G401 (cell line): ENCODE results near the gene TERF2IP. TPM values are rescaled to one million over a fixed set of nuclear protein-coding genes. Genes with fewer than 3 reads are reported as not detected.
A peak's percentile ranks its signal among the peaks of the same experiment; 100 is the strongest.

ENCODE experiments used
- DNase-seq: peaks from one replicate; pipeline ENCODE4 v3.0.0-alpha.2; 2015; ENCODE audit warnings: low spot score
- in situ Hi-C: cut with HindIII; loops from 2 replicates; pipeline ENCODE4 v1.10.0; 2016; ENCODE audit warnings: low sequenced_read_pairs, mixed read lengths
- total RNA-seq: library from RNA; depleted of rRNA; stranded (reverse); fragments of >200 nt; shearing (Covaris generic); gene quantifications from 2 replicates; pipeline ENCODE4 v1.2.3, GENCODE V29; 2014; rRNA removed

Gene TERF2IP
- total RNA-seq, result 23.8 and 34.3 TPM in 2 replicates

GRCh38 chr16:75647492-75648264 lies at the start of gene TERF2IP, which contains the start of gene KARS1:
Gene TERF2IP, plus strand, starts transcription at chr16:75647773. Its CDS starts 110 bp downstream, at chr16:75647883.
Gene KARS1, minus strand, starts transcription at chr16:75647665. Its CDS starts 26 bp downstream, at chr16:75647639.
- peak; percentile 94 for DNase-seq
- in situ Hi-C loops, result no loop called here

DNA sequence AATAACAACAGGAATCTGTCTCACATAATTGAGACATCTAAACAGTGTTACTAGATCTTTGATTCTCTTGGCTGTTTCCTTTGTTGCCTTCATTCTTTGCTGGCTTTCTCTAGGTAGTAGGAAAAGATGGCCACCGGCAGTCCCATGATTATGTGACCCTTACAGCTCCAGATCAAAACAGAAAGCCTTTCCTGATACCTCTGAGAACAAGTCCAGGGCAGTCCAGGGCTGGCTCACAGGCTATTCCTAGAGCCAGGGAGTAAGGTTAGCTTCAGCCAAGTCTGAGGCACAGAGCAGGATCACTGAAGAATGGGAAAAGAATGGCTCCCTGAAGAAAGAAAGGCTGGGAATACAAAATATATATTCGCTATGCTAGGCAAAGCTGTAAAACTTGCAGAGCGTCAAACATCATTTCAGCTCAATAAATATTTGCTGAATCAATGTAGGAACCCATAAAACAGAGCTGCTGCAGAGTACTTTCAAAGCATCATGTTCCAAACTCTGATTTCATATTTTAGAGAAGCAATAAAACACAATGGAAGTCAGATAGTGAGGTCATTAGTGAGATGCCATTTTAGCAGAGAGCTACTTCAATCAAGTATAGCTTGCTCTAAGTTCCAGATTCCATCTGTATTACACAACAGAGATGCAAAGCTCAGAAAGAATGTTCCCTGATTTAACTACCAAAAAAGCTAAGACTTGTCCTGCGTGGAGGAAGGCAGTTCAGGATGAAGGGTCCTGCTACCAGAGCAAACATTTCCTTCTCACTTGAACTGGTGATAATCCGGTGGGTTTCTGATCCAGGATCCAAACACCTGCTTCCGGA lies 47.9 kb upstream of the TERF2IP start:
- in situ Hi-C loops, result no loop called here
- DNase-seq, result no peak

GRCh38 chr16:75603241-75603640 lies 44.3 kb upstream of the TERF2IP start:
- in situ Hi-C loops, result no loop called here

GRCh38 chr16:75606507-75606906 lies 41.1 kb upstream of the TERF2IP start:
- DNase-seq, result no peak
- in situ Hi-C loops, result no loop called here

More at GRCh38 chr16:75603241-75603640, 44.3 kb upstream of the TERF2IP start:
- no peak for DNase-seq

DNA sequence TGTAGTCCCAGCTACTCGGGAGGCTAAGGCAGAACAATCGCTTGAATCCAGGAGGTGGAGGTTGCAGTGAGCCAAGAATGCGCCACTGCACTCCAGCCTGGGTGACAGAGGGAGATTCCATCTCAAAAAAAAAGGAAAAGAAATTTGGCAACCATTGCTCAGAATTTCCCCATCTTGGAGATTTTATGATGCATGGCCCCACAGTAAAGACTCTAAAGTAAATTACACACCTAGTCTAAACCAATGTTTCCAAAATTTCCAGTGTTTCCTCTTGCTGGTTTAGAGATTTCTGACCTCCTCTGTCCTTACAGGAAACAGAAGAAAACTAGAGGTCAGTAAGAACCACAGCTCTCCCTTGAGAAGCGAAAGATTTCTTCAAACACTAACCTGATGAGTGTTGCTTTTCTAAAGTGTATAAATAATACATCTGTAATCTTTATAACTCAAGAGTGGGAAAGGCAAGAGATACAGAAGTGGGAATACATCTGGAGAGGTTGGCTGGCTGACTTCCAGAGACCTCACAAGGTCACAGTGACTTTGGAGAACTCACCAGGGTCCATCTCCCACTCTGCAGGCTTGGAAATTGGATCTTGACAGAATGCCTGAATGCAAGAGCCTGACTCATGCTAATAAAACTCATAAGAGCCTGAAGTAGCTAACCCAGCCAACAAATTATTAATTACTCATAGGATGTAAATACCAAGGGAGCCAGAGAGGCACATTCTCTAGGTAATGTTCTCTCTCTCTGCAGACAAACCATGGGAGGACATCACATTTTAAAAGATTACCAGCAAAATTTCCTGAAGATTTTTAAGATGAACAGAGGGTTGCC lies 33.3 kb upstream of the TERF2IP start:
- in situ Hi-C loops, result no loop called here
- DNase-seq, result no peak

- DNase-seq, result no peak
- in situ Hi-C loops, result no loop called here
Observed at GRCh38 chr16:75615619-75616018, 32.0 kb upstream of the TERF2IP start.

- no peak for DNase-seq
- in situ Hi-C loops, result no loop called here
Observed at GRCh38 chr16:75616521-75617010, 31.0 kb upstream of the TERF2IP start.

- in situ Hi-C loops, result no loop called here
- DNase-seq, result no peak
Observed at GRCh38 chr16:75617121-75617520, 30.5 kb upstream of the TERF2IP start.

DNA sequence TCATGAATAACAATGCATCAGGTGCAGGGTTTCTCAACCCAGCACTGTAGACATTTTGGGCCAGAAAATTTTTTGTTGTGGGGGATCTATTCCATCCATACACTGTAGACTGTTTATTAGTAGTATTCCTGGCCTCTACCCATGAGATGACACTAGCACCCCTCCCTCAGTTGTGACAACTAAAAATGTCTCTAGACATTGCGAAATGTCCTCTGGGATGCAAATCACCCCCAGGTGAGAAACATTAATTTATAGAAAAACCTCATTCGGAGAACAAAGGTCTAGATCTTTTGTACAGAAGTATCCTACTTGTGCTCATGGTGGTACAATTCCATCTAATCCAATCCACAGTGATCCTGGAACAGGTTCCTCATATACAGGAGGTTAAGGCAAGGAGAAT lies 28.8 kb upstream of the TERF2IP start:
- DNase-seq, result no peak
- in situ Hi-C loops, result no loop called here

GRCh38 chr16:75620326-75621169 lies 27.0 kb upstream of the TERF2IP start:
- in situ Hi-C loops, result no loop called here
- DNase-seq, result no peak

- in situ Hi-C loops, result no loop called here
- DNase-seq, result peak; percentile 52
Observed at GRCh38 chr16:75621170-75621477, 26.4 kb upstream of the TERF2IP start.

- in situ Hi-C loops, result no loop called here
Observed at GRCh38 chr16:75622761-75623605, 24.6 kb upstream of the TERF2IP start, which contains the start of gene ADAT1. Gene ADAT1, minus strand, starts transcription at chr16:75623281. Its CDS starts 2,482 bp downstream, at chr16:75620799.

DNA sequence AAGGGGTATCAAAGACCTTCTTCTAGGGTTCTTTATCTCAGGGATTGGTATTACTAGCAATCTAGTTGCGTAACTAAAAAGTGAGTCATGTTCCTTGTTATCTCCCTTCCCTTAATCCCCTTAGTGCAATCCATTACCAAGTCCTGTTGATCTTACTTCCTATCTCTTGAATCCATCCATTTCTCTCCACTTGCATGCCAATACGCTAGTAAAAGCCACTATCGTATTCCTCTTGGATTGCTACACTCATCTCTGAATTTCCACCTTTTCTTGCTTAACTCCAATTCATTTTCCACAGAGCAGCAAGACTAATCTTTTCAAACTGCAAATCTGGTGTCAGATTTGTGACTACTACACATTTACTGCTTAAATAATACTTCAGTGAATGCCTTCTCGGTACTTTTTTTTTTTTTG lies 22.6 kb upstream of the TERF2IP start:
- in situ Hi-C loops, result no loop called here
- DNase-seq, result no peak

More at GRCh38 chr16:75622761-75623605, 24.6 kb upstream of the TERF2IP start, which contains the start of gene ADAT1:
- peak; percentile 97 for DNase-seq

GRCh38 chr16:75626806-75627205 lies 20.8 kb upstream of the TERF2IP start:
- in situ Hi-C loops, result no loop called here
- no peak for DNase-seq

DNA sequence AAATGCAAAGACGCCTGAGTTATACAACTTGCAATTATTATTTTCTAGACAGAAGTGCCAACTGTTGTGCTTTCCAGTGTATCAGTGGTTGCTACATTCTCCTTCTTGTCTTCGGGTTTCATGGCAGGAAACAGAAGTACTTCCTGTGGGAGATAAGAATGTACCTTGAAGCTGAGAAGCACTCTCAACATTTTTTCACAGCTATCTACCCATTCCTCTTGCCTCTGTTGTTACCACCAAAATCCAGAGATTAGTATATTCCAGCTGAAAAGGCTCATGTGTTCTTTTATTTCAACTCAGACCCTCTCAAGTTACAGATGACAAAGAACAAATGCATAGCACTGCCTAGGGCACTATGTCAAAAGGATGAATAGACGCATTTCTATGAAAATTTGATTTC lies 19.7 kb upstream of the TERF2IP start:
- in situ Hi-C loops, result no loop called here
- no peak for DNase-seq

- no peak for DNase-seq
- in situ Hi-C loops, result no loop called here
Observed at GRCh38 chr16:75628351-75628750, 19.2 kb upstream of the TERF2IP start.

GRCh38 chr16:75629132-75629531 lies 18.4 kb upstream of the TERF2IP start:
- no peak for DNase-seq
- in situ Hi-C loops, result no loop called here
